ENCODE measurements around the gene EIF2S2.

Gene EIF2S2

GRCh38 chr20:34089655-34090345, 22.2 kb downstream of the EIF2S2 start:
- no peak for DNase-seq (ENCODE audit: low spot score)

GRCh38 chr20:34089175-34089479, 22.9 kb downstream of the EIF2S2 start:
- DNase-seq (ENCODE audit: low spot score), result no peak

DNA sequence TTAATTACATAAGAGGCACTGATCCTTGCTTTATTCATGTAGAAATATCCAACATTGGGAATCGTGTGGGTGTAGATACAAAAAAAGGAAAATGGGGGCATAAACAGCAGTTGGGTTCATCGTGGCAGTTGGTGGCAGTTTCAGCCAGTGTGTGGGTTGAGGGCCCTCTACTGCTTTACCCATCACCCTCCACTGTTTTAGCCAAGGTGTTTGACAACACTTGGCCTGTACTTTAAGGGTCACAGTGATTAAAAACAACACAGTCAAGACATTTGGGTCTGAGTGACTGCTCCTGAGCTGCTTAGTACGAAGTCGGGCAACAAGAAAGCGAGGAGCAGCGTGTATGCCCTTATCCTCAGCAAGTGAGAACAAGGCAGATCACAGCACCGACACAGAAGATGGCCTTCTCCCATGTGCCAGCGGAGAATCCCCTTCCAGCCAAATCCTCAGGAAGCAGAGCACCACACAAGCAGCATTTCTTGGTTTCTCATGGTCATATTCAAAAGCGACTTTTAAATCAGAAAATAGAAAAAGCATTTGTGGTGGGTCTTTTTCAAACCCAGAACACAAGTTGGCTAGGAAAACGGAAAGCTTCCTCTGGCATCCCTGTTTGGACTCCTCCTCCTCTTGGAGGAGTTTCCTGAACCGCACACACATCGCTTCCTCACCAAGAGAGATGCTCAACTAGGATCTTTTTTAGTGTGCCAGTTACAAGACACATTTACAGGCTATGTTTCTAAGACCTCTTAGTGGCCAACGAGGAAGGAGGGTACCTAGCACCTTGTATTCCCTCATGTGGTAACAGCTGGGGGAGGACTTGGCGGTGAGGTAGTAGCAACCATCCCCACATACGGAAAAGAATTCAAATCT, 23.5 kb downstream of the EIF2S2 start:
- DNase-seq (ENCODE audit: low spot score), result no peak

DNA sequence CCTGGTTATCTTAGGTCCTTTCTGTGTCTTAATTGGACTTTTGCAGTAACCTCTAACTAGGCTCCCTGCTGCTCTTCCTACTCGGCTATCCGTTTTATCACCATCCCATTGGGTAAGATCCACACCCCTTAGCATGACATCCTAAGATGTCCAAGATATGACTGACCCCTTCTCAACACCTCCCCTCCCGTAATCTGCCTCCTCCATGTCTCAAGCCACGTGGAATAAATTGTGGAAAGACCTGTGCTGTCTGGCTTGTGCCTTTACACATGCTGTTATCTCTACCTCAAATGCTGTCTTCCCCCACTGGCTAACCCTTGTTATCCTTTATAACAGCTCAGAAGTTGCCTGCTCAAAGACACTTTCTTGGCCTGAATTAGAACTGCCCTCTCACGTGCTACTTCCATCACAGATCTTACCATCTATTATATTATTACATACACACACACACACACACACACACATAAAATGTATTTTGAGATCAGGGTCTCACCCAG, 26.5 kb downstream of the EIF2S2 start:
- DNase-seq (ENCODE audit: low spot score), result peak; percentile 64

GRCh38 chr20:34084227-34084923, 27.7 kb downstream of the EIF2S2 start:
- no peak for DNase-seq (ENCODE audit: low spot score)

GRCh38 chr20:34083781-34084180, 28.3 kb downstream of the EIF2S2 start:
- no peak for DNase-seq (ENCODE audit: low spot score)

DNA sequence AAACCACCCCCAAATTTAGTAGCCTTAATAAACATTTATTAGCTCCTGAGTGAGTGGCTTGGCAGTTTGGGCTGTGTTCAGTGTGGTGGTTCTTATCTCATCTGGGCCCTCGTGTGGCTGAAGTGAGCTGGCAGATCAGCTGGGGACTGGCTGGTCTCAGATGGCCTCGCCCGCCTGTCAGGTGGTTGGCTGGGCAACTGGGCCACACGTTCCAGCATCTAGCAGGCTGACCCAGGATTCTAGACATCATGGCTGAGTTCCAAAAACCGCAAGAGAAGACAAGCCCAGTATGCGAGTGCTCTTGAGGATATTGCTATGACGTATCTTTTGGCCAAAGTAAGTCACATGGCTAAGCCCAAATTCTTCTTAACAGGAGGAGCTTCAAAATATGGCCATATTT, 28.9 kb downstream of the EIF2S2 start:
- DNase-seq (ENCODE audit: low spot score), result peak; percentile 97

- DNase-seq (ENCODE audit: low spot score), result no peak
These were observed 29.7 kb downstream of the EIF2S2 start for GRCh38 chr20:34082232-34082887.

DNA sequence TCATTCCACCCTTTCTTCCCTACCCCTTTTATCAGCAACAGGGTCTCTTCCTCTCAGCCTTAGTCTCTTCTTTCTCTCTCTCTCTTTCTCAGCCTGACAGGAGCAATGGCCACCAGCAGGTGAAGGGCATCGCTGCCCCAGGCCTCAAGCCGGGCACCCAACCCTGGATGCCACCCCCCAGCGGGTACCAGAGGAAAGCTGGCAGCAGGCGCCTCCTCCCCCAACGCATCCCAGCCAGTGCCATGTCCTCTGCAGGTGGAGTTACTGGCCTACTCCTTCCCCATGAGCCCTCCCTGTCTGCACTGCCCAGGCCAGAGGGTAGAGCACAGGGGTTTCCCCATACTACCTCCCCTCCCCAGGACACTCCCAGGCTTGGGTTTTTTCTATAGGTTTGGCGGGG, 32.2 kb downstream of the EIF2S2 start:
- no peak for DNase-seq (ENCODE audit: low spot score)

GRCh38 chr20:34078540-34078939, 33.5 kb downstream of the EIF2S2 start:
- no peak for DNase-seq (ENCODE audit: low spot score)

DNA sequence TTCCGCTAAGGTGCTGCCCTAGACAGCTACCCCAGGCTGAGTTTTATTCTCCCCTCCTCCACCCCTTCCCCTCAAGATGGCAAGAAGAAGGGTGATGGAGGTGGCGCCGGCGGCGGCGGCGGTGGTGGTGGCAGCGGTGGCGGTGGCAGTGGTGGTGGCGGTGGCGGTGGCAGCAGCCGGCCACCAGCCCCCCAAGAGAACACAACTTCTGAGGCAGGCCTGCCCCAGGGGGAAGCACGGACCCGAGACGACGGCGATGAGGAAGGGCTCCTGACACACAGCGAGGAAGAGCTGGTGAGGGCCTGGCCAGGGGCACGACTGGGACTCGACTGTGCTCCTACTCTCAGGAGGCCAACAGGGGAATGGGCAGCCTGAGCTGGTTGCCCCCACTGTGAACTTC, 35.1 kb downstream of the EIF2S2 start:
- no peak for DNase-seq (ENCODE audit: low spot score)

DNA sequence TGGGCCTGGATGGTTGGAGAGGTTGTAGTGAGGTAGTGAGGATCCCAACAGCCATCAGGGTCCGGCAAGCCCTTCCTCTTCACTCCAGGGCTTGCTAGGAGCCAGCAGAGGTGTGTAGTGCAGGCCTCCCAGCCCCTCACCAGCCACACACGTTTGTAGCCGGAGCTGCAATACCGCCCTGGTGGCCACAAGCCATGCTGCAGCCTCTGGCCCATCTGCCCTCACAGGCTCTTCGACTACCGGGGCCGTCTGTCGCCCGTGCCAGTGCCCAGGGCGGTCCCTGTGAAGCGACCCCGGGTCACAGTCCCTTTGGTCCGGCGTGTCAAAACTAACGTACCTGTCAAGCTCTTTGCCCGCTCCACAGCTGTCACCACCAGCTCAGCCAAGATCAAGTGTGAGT, 36.4 kb downstream of the EIF2S2 start:
- DNase-seq (ENCODE audit: low spot score), result no peak

- no peak for DNase-seq (ENCODE audit: low spot score)
These were observed 37.8 kb downstream of the EIF2S2 start for GRCh38 chr20:34074101-34074760.

DNA sequence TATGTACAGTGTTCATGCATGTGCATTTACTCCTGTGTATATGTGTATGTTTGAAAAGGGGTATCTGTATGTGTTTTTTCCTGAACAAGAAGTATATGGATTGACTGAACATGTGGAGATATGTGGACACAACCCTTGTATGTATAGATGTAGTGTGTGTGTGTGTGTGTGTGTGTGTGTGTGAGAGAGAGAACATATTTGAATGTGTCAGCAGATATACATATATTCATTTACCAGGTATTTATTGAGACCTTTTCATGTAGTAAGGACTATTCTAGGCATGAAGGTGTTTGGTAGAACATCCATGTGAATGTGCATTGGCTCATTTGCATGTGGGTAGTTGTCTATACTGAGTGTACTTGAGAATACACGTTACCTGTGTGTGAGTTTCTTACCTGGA, 39.3 kb downstream of the EIF2S2 start:
- no peak for DNase-seq (ENCODE audit: low spot score)

DNA sequence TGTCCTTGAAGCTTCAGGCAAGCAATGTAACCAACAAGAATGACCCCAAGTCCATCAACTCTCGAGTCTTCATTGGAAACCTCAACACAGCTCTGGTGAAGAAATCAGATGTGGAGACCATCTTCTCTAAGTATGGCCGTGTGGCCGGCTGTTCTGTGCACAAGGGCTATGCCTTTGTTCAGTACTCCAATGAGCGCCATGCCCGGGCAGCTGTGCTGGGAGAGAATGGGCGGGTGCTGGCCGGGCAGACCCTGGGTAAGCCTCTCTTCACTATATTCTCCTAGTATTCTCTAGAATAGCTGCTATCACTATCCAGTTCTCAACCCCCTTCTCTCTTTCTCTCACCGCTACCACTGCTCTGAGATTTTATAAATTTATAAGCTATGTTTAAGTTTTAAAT, 40.0 kb downstream of the EIF2S2 start:
- no peak for DNase-seq (ENCODE audit: low spot score)

GRCh38 chr20:34070859-34071258, 41.2 kb downstream of the EIF2S2 start:
- no peak for DNase-seq (ENCODE audit: low spot score)

DNA sequence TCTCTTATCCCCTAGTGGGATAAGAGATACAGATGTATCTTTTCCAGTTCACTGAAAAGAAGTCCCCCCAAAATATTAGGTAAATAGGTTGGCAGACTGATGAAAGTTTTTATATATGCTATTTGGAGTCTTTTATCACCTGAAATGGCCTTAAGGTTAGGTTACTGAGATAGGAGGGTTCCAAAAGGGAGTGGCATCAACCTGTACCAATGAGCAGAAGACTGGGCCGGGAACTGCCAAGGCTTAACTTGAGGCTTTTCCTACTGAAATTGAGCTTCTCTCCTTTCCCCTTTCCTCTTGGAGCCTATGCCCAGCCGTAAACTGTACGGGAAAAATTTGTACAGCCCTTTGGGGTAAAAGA, 42.0 kb downstream of the EIF2S2 start:
- DNase-seq (ENCODE audit: low spot score), result no peak

DNA sequence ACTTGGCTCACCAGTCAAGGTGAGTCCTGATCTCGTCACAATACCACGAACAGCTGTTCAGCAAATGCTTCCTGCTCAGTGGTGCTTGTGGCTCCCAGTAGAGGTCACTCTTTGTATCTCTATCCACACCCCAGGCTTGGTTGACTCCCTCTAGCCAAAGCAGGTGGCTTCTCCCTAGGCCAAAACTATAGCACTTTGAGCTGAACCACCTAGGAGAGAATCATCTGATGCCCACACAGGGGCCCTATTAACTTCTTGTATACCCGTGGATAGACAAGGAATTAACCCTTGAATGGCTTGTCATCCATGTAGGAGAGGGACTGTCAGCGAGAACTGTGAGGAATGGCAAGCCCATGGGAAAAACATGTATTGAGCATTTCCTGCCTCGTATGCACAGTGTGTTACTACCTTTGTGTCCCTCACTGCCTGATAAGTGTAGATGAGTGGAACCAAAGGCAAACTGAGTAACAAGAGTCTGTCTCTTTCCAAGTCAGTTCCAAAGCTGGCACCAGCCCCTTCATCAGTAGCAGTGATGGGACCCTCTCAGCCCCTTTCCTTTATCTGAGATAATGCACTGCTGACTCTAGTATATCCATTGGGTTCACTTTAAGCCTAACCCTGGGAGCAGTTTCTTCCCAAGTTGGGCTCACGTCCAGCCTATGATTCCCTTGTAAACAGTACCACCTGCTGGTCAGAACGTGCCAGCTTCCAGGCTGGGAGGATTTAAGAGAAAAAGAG, 42.5 kb downstream of the EIF2S2 start:
- peak; percentile 90 for DNase-seq (ENCODE audit: low spot score)

GRCh38 chr20:34068001-34068400, 44.0 kb downstream of the EIF2S2 start:
- DNase-seq (ENCODE audit: low spot score), result no peak

GRCh38 chr20:34066476-34067090, 45.5 kb downstream of the EIF2S2 start:
- no peak for DNase-seq (ENCODE audit: low spot score)

DNA sequence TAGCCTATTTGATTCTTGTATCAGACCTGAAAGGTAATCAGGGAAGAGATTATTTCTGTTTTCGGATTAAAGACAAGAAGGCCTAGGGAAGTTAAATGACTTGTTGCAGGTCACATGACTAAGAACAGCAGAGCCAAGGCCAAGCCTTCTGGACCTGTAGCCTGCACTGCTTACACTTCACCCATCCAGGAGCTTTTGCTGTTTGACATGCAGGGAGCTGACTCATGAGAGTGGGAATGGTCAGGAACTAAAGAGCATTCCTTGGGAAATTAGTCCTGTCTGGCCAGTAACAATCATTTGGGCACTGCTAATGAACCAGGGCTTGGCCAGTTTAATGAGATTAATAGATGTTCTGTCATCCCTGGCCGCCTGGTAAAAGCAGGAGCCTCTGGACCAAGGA, 46.8 kb downstream of the EIF2S2 start:
- no peak for DNase-seq (ENCODE audit: low spot score)

Data from hematopoietic multipotent progenitor cell treated with erythropoietin and hydrocortisone succinate and interleukin-3 and kit ligand, for 17 days (in vitro differentiated cells).